ENCODE results near the gene TEPSIN.

Gene TEPSIN

DNA sequence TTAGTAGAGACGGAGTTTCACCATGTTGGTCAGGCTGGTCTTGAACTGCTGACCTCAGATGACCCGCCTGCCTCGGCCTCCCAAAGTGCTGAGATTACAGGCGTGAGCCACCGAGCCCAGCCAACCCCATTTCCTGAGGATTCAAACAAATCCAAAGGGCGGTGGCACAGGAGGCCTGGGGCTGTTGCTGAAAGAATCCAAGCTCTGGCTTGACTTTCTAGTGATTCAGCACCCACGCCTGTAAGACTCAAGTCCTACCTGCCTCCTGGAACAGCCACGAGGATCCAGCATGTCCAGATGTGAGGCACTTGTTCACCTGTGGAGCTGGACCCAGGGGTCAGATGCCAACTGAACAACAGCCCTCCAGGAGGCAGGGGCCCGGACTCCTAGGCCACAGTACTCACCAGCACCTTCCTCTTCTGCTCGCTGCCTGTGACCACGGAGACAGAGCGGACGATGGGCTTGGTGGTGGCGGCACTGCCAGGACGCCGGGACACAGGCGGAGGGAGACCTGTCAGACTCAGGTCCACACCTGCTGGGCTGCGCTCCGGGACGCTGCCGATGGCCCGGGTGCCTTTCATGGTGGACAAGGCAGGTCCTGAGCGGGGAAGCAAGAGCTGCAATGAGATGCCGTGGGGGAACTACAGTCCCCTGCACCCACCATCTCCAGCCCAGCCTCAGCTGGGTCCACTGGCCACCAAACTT lies 19.2 kb downstream of the TEPSIN start:
- no peak for DNase-seq (ENCODE audit: low read depth)

DNA sequence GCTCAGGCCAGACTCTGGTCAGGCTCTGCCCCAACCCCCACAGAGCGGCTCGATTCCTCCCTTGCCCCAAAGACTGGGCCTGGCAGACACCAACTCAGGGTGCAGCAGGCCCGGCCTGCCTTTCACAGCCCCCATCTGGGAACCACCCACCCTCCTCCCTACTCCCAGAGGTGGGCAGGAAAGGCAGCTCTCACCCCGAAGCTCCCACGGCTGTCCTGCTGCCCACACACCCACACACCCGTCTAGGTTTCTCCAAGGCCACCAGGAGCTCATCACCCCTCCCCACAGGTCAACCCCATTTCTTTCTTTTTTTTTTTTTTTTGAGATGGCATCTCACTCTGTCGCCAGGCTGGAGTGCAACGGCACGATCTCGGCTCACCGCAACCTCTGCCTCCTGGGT lies 19.9 kb downstream of the TEPSIN start:
- DNase-seq (ENCODE audit: low read depth): no peak

DNA sequence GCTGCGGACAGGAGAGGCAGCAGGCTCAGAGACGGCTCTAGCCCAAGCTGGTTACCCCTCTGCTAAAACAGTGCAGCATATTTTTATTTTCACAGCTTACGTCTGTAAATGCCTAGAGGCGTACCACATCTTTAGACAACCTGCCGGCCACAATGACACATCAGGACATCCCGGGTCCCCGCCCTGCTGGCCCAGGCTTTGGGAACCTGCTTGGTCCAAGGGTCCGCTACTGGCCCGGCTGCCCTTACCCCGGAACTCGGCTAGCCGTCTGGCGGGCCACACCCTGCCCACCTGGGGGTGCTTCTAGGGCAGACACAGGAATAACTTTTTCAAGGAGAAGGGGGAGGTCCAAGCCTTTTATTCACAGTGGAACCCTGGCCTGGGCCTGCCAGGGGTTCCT lies 20.4 kb downstream of the TEPSIN start:
- no peak for DNase-seq (ENCODE audit: low read depth)

DNA sequence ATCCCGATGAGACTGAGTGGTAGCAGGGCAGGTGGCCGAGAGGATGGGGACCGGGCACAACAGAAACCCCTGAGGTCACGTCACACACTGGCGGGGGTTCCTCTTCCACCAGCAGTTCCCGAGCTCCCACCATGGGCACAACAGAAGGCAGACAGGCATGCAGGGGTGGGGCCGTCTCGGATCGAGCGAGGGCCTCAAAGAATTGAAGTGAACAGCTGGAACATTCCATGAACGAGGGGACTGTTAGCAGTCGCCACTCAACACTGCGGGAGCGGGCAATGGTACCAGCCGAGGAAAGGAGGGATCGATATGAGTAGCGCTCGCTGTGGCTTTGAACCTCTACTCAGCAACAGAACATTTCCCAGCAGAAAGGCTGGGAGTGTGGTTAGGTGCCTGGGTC lies 21.4 kb downstream of the TEPSIN start:
- no peak for DNase-seq (ENCODE audit: low read depth)

DNA sequence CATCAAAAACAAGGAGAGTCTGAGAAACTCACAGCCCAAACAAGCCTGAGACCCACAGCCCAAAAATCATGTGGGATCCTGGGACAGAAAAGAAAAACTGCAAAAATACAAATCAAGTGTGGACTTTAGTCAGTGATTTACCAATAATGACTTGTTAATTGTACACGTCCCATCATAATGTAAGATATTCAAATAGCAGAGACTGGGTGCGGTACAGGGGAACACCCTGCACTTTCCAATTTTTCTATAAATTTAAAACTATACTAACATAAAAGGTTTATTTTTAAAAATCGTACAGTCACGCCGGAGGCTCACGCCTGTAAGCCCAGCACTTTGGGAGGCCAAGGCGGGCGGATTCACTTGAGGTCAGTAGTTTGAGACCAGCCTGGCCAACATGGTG lies 24.9 kb downstream of the TEPSIN start:
- no peak for DNase-seq (ENCODE audit: low read depth)

DNA sequence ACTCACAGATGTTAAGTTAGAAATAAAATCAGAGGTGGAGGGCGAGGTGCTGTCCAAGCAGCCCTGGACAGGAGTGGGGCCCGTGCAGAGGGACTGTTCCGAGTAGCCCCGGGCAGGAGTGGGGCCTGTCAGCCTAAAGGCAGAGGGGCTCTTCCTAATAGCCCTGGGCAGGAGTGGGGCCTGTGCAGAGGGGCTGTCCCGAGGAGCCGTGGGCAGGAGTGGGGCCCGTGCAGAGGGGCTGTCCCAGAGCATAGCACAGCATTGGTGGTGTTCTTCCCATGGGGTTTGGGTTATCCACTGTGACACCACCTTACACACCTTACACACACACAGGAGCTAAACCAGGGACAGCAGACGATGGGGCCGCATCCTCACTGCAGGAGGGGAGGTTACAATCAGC lies 26.5 kb downstream of the TEPSIN start:
- DNase-seq (ENCODE audit: low read depth): no peak

DNA sequence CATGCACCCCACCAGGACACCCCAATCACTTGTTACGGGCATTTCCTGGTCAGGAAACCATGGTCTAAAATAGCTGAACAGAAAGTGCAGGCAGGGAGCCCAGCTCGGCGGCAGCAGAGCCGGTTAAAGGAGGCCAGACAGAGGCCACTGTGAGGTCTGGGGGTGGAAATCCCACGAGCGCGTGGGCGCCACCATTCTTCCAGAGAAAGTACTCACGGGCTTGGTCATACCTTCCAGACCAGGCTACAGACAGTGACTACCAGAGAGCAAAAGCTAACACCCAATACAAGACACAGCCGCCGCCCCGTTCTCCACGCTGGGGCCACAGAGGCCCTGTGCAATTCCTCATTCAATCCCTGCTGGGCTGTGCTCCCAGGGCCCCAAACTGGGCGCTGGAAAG lies 28.0 kb downstream of the TEPSIN start:
- DNase-seq (ENCODE audit: low read depth): no peak

DNA sequence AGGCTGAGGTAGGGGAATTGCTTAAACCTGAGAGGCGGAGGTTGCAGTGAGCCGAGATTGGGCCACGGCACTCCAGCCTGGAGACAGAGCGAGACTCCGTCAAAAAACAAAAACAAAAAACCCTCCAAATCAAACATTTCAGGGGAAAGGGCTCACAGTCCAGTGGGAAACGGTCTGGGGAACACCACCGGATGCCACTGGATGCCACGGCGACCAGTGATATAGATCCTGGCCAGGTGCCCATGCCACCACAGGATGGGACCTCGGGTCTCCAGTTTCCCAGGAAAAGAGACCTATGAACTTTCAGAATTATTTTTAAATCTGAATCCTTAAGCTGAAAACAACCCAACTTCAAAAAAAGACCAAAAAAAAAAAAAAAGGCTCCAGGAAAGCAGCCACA lies 28.4 kb downstream of the TEPSIN start:
- DNase-seq (ENCODE audit: low read depth): no peak

DNA sequence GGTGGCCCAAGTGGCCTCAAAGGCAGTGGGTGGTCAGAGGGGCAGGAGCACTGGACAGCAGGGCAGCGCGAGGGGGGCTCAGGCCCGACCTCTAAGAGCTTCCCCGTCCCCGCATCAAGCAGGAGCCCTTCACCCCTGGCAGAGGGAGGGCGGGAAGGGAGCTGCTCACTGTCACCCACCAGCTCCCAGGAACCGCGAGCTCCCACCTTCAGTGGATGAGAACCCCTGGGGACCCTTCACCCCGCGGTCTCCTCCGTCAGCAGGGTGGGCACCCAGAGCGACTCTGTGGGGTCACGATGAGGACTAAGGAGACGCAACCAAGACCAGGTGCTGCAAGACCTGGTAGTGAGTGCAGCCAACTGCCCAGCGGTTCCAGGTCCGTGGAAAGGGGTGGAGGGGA lies 29.7 kb downstream of the TEPSIN start:
- DNase-seq (ENCODE audit: low read depth): no peak

DNA sequence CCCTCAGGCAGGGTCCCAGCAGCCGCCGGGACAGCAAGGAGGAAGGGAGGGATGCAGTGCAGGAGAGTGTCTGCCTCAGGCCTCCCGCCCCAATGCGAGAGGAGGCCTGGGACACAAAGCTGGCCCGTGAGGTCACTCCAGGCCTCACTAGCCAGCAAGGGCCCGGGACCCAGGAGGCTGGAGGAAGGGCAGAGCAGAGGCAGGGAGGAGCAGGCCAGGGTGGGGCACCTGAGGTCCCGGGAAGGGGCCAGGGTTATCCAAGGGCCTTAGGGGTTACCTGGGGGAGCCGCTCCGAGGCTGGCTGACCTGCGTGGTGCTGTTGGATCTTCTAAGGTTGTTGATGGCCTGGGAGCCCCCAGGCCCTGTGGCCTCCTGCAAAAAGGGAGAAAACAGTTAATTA lies 30.2 kb downstream of the TEPSIN start:
- DNase-seq (ENCODE audit: low read depth): no peak

DNA sequence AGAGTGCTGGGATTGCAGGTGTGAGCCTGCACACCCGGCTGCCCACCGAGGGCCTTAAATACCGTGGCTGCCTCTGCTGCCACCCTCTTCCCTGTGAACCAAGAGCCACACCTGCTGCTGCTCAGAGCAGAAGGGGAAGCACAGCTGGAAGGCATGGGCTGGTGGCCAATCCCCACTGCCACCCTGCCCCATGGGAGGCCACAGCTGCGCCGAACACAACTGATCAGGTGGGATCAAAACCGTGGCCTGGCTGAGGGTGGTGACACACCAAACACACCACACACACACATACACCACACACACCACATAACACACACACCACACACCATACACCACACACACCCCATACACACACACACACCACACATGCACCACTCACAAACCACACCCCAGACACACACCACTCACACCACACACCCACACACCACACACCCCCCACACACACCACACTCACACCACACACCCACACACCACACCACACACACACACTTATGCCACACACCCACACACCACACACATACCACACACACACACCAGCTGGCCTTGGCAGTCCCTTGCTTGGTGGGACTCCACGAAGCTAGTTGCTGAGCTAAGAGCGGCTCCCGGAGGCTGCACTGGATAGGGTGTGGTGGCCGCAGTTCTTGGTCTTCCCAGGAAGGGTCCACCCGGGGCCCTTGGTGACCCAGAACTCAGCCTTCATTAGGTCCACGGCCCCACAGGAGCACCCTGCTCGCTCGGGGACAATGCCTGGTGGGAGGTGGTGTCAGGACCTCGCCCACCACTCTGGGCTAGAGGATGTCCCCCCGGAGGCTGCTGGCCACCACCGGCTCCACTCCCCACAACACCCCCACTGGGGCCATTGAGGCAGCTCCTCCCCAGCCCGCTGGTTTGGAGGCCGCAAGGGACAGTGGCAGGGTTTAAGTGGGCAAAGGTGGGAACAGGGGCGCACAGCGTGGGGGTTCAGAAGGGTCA lies 31.0 kb downstream of the TEPSIN start:
- no peak for DNase-seq (ENCODE audit: low read depth)

DNA sequence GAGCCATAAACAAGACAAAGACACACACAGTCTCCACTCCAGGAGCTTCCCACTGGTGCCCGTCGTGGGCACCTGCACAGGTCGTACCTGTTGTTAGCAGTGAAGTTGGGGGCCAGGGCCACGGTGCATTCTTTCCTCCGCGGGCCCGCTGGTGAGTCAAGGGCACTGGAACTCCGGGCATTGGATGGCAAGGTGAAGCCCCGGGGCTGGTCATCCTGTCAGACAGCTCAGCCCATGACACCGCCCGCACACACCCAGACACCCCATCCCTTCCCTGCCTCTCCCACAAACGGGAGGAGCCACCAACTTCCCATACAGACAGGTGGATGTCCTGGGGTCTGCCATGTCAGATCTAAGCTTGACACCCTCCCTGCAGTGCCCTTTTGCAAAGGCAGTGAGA lies 32.2 kb downstream of the TEPSIN start:
- no peak for DNase-seq (ENCODE audit: low read depth)

DNA sequence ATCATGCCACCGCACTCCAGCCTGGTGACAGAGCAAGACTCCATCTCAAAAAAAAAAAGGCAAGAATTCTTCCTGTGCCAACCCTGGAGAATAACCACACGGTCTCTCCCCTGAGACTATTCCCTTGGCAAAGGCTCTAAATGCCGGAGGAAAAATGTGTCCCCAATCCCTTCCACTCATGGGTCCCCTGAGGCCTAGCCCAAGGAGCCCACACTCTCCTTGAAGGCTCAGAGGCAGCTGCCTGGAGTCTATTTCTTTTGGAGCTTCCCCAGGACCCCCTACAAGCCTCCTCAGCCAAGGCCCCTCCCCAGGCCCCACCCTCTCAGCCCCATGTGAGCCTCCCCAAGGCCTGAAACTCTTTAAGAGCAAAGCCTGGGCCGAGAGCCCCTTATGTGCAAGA lies 32.7 kb downstream of the TEPSIN start:
- DNase-seq (ENCODE audit: low read depth): no peak

DNA sequence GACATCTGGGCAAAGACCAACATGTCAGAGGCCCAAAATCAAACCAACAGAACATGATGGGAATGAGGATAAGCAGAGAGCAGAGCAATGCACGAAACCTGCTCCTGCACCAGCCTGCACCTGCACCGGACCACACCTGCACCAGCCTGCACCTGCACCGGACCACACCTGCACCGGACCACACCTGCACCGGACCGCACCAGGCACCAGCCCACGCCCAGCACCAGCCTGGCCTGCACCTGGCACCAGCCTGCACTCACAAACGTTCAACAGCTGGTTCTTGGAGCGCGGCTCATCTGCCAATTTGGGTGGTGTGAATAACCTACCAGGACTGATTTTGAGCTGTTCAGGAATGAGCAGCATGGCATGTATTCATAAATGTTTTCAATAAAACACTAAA lies 34.3 kb downstream of the TEPSIN start:
- DNase-seq (ENCODE audit: low read depth): no peak

DNA sequence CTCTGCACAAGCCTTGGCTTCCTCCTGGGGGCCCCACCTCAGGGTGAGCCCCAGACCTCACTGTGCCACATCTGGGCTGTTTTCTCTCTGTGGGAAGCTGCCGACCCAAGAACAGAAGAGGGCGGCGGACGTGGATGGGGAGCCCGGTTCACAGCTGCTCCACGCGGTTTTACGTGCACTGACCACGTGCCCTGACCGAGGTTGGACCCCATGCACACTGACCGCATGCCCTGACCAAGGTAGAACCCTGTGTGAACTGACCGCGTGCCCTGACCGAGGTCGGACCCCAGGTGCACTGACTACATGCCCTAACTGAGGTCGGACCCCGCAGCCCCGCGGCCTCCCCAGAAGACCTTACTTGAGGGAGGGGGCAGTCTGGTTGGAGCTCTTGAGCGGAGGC lies 35.7 kb downstream of the TEPSIN start:
- no peak for DNase-seq (ENCODE audit: low read depth)

DNA sequence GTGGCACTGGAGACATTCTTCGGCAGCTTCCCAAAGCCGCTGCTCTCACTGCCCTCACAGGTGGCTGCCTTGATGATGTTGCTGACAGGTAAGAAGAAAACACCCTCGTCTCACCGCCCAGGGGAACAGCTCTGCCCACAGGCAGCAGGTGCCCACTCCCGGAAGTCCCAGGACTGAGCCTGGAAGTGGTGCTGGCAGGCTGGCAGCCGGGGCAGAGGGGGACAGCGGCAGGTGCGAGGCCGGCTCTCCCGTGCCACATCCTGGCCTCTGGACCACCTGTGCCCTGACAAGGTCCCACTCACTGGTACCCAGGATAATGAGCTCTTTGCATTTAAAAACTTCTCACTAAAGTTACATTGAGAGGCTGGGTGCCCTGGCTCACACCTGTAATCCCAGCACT lies 36.5 kb downstream of the TEPSIN start:
- no peak for DNase-seq (ENCODE audit: low read depth)

DNA sequence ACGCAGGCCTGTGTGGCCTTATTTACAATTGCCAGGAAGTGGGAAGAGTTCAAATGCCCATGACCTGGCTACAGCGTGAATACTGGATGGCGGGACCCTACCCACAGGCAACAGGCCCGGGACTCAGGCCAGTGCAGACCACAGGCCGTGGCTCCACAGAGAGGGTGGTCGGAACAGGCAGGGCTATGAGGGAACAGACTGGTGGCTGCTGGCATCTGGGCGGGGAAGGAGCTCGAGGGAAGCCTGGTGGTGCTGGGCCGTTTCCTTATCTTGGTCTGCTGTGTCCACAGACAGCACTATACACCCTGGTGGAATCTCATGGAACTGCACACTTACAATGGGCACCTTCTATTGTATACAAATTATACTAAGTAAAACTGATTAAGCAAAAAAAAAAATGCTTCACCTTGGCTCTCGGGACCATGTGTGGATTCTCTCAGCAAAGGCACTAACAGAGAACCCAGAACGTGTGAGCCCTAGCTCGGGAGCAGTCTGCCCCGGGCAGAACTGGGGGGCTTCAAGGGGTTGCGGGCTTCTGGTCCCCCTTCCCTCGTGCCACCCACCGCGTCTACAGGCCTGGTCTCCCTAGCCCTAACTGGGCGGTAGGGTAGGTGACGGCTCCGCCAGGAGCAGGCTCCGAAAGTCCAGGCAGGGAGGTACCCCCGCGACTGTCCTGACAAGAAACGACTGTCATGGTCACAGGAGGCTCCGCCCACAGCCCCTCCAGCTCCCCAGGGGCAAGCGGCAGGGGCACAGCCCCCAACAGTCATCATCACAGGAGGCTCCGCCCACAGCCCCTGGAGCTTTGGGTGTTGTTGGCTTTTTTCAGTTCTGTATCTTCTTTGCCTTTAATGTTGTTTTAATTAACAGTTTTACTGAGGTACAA lies 37.9 kb downstream of the TEPSIN start:
- DNase-seq (ENCODE audit: low read depth): peak; percentile 35

DNA sequence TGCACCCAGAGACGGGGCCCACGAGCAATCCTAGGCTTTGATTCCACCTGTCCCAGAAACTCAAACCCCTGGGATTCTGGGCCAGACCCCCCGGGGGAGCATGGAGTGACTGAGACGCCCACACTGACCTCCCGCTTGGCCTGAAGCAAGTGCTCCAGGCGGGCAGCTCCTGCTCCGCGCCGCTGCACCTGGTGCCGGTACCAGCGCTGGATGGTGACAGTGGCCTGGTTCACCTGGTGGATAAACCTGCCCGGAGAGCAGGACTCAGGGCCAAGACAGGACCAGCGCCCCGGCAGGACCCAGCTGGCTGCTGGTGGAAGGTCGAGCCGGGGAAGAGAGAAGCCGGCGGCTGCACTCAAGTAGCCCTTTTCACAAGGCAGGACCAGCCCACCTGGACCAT lies 38.7 kb downstream of the TEPSIN start:
- DNase-seq (ENCODE audit: low read depth): no peak

DNA sequence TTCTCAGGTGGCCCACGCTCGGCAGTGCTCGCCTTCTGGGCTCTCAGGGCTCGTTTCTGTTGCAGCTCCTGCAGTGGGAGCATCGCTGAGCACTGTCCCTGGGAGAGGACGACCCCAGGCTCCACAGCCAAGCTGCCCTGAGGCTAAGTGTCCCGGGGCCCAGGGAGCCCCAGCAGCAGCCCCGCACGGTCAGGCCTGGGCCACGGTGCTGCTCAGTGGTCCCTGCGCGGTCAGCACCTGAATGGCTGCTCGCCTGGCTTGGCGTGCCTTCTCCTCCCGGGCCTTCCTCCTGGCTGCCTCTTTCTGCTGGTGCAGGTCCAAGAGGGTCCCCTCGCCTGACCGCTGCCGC lies 39.4 kb downstream of the TEPSIN start:
- DNase-seq (ENCODE audit: low read depth): no peak

DNA sequence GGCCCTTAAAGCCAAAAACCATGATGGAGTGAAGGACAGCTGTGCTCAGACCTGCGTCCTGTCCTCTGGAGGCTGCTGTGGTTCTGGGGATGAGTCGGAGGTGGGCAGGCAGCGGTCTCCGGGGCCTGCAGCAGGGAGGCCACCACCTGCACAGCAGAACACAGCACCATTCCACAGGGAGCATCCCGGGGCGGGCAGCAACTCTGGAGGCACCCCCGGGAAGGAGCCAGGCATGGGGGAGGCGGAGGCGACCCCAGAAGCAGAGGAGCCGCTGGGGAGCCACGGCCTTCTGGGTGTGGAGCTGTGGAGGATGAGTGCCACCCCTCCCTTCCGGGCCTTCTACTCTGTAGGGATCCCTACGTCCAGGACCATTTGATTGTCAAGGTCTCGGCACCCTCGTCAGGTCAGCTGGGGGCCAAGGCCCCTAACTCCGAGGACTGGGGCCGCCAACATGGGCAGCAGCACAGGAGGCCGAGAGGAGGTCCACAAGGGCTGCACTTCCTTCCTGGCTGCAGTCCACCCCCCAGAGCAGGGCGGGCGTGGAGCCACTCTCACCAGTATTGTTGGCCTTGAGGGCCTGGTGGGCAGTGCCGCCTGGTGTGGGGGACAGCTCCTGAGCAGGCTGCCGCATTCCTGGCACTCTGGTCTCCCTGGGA lies 39.9 kb downstream of the TEPSIN start:
- no peak for DNase-seq (ENCODE audit: low read depth)

DNA sequence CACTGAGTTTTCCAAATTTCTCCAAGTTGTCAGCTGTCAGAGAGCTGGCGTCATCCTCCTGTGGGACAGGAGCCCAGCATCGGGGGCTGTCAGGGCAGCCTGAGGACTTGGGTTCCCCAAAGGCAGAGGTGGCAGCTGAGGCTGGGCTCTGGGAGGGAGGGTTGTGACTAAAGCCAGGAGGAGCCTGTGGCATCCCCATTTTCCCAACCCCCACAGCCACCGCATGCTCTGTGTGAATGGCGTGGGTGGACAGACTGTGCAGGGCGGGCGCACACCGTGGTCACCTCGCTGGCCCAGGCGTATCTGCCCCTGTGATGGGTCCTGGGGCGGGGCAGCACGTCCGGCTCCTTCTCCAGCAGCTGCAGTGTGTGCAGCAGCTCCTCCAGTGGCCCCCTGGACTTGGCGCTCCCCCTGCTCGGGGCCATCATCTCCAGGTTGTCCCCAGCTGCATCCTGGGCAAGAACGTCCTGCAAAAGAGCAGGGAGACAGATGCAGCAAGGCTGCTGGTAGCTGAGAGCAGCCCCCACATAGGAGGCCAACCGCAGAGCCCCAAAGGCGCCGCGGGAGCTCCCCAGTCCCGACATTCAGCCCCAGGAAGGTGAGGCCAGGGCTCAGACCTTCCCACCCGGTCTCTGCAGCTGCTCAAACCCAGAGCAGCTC lies 40.9 kb downstream of the TEPSIN start:
- no peak for DNase-seq (ENCODE audit: low read depth)

DNA sequence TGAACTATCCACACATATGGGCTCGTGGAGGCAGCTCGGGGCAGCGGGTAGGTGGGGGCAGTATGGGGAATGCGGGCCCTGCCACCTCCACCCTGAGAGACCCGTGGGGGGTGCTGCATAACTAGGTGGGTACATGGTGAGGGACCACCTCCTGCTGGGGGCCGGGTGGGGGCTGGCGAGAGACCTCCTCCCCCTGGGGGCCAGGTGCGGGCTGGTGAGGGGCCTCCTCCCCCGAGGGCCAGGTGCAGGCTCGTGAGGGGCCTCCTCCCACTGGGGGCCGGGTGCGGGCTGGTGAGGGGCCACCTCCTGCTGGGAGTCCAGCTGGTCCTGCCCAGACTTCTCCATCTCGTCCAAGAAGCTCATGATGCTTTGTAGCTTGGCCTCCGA lies 41.5 kb downstream of the TEPSIN start:
- DNase-seq (ENCODE audit: low read depth): no peak

Measured in fibroblast of the conjunctiva (primary cell).